Neutrophil (primary cell): ENCODE data around the gene IGSF9B.

Source experiments
- H3K27ac ChIP-seq: fragments of 200-600 bp; sonication (generic); 2 replicates; pipeline ENCODE4 v1.5.1; 2016; ENCODE audit warnings: mild to moderate bottlenecking, moderate library complexity
- H3K27me3 ChIP-seq: fragments of 200-600 bp; sonication (generic); 2 replicates; pipeline ENCODE4 v1.6.0; 2016; ENCODE audit warnings: mild to moderate bottlenecking
- H3K36me3 ChIP-seq: fragments of 200-600 bp; sonication (generic); 2 replicates; pipeline ENCODE4 v1.5.1; 2017
- H3K4me1 ChIP-seq, 2 experiments: fragments of 200-600 bp in 1 of 2; sonication (generic) in 1 of 2; 1 replicate in 1 of 2; 2 replicates in 1 of 2; pipeline versions ENCODE4 v1.5.1 to v1.6.1; 2013 to 2016; ENCODE audit warnings: low read depth in 1 of 2, low read length in 1 of 2, mild to moderate bottlenecking in 1 of 2, moderate library complexity in 1 of 2; ENCODE audit not compliant: control insufficient read depth in 1 of 2, insufficient read depth in 1 of 2
- H3K4me3 ChIP-seq, 2 experiments: fragments of 200-600 bp in 1 of 2; sonication (generic) in 1 of 2; 1 replicate in 1 of 2; 2 replicates in 1 of 2; pipeline ENCODE4 v1.5.1; 2013 to 2016; ENCODE audit warnings: low read depth in 1 of 2, low read length in 1 of 2, mild to moderate bottlenecking in 1 of 2, moderate library complexity in 1 of 2
- H3K9me3 ChIP-seq: fragments of 200-600 bp; sonication (generic); 2 replicates; pipeline ENCODE4 v1.5.1; 2016
- CTCF ChIP-seq: fragments of 200-600 bp; sonication (generic); IDR thresholded peaks from 2 replicates; pipeline ENCODE4 v1.5.1; 2016; ENCODE audit warnings: antibody characterized with exemption

The IGSF9B gene

GRCh38 chr11:133896028-133896427, 60.7 kb downstream of the IGSF9B start:
- Histone ChIP-seq H3K4me3 (no peak overlapping the region), H3K36me3 (no peaks in the 10 kb centered on the region), H3K4me1 (no peaks in the 10 kb centered on the region), H3K9me3 (no peaks in the 10 kb centered on the region), H3K27me3 (no peaks in the 10 kb centered on the region), H3K27ac (no peak overlapping the region)
- TF ChIP-seq CTCF = no peak

- no peaks in the 10 kb centered on the region for H3K36me3 ChIP-seq
- H3K27ac ChIP-seq = no peak overlapping the region
- H3K9me3 ChIP-seq = no peaks in the 10 kb centered on the region
- H3K4me3 ChIP-seq = no peak overlapping the region
- TF ChIP-seq CTCF = no peak
- no peaks in the 10 kb centered on the region for H3K27me3 ChIP-seq
- no peaks in the 10 kb centered on the region for H3K4me1 ChIP-seq
These were observed 61.2 kb downstream of the IGSF9B start for GRCh38 chr11:133895551-133895950.

- Histone ChIP-seq H3K4me1 (no peaks in the 10 kb centered on the region), H3K27me3 (no peaks in the 10 kb centered on the region), H3K36me3 (no peaks in the 10 kb centered on the region), H3K9me3 (no peaks in the 10 kb centered on the region), H3K4me3 (no peak overlapping the region), H3K27ac (no peak overlapping the region)
- TF ChIP-seq CTCF = no peak
These were observed 61.7 kb downstream of the IGSF9B start for GRCh38 chr11:133895061-133895479.

- Histone ChIP-seq H3K9me3 (no peaks in the 10 kb centered on the region), H3K36me3 (no peaks in the 10 kb centered on the region), H3K27me3 (no peaks in the 10 kb centered on the region), H3K4me1 (no peaks in the 10 kb centered on the region), H3K4me3 (no peak overlapping the region), H3K27ac (no peak overlapping the region)
- no peak for TF ChIP-seq CTCF
These were observed 63.4 kb downstream of the IGSF9B start for GRCh38 chr11:133893381-133893780.

GRCh38 chr11:133892584-133893380, 64.0 kb downstream of the IGSF9B start:
- Histone ChIP-seq H3K4me3 (no peak overlapping the region), H3K9me3 (no peaks in the 10 kb centered on the region), H3K27me3 (no peaks in the 10 kb centered on the region), H3K27ac (no peak overlapping the region), H3K36me3 (no peaks in the 10 kb centered on the region), H3K4me1 (no peaks in the 10 kb centered on the region)
- no peak for TF ChIP-seq CTCF
